Measurements from ENCODE around the gene CMBL.
"Not testable (repeated sequence)": the region's sequence is repeated elsewhere in the genome, so short reads cannot be mapped to it uniquely, and the experiment has no call there.

Gene CMBL

GRCh38 chr5:10333154-10334006 lies 25.7 kb upstream of the CMBL start:
- DNase-seq, result peak in 1 of 2 donors; percentile 9

- DNase-seq, result no peak
These were observed 24.6 kb upstream of the CMBL start for GRCh38 chr5:10332301-10332700.

- DNase-seq, result no peak
These were observed 23.7 kb upstream of the CMBL start for GRCh38 chr5:10331341-10331796.

GRCh38 chr5:10330511-10331230 lies 23.0 kb upstream of the CMBL start:
- no peak for DNase-seq

GRCh38 chr5:10329820-10330481 lies 22.2 kb upstream of the CMBL start:
- DNase-seq, result no peak

- no peak for DNase-seq
These were observed 21.7 kb upstream of the CMBL start for GRCh38 chr5:10329446-10329819.

- DNase-seq, result no peak
These were observed 20.6 kb upstream of the CMBL start for GRCh38 chr5:10328323-10328722.

GRCh38 chr5:10324518-10325370 lies 17.0 kb upstream of the CMBL start:
- DNase-seq, result no peak

GRCh38 chr5:10323588-10324488 lies 16.1 kb upstream of the CMBL start:
- no peak for DNase-seq

GRCh38 chr5:10321882-10322281 lies 14.2 kb upstream of the CMBL start:
- no peak for DNase-seq

GRCh38 chr5:10320793-10321192 lies 13.1 kb upstream of the CMBL start:
- DNase-seq, result no peak

- no peak for DNase-seq
These were observed 11.6 kb upstream of the CMBL start for GRCh38 chr5:10319202-10319851.

GRCh38 chr5:10317825-10318682 lies 10.4 kb upstream of the CMBL start:
- DNase-seq, result no peak

GRCh38 chr5:10315824-10316509 lies 8.3 kb upstream of the CMBL start:
- no peak for DNase-seq

- DNase-seq, result no peak
These were observed 7.5 kb upstream of the CMBL start for GRCh38 chr5:10315201-10315600.

GRCh38 chr5:10311595-10312425 lies 4.1 kb upstream of the CMBL start:
- DNase-seq, result no peak

GRCh38 chr5:10310835-10311570 lies 3.3 kb upstream of the CMBL start:
- not testable (repeated sequence) for DNase-seq
